Uterus (tissue), 2 donors: Measurements from ENCODE around the gene RPF1.

Experiments
- POLR2A ChIP-seq, 2 donors: fragments of 450-650 bp; IDR thresholded peaks; one replicate each; pipeline ENCODE4 v1.6.1; 2016; ENCODE audit warnings: antibody characterized with exemption in 2 of 2, mild to moderate bottlenecking in 1 of 2, moderate library complexity in 1 of 2
- TF ChIP-seq, protein P1 (sequence below), 4 experiments: fragments of 200-600 bp in 2 of 4; fragments of 450-650 bp in 2 of 4; sonication (generic) in 2 of 4; IDR thresholded peaks; one replicate each; pipeline ENCODE4 v1.5.1; 2016 to 2019; ENCODE audit warnings: antibody characterized with exemption in 4 of 4, mild to moderate bottlenecking in 2 of 4, moderate library complexity in 1 of 4

DNA sequence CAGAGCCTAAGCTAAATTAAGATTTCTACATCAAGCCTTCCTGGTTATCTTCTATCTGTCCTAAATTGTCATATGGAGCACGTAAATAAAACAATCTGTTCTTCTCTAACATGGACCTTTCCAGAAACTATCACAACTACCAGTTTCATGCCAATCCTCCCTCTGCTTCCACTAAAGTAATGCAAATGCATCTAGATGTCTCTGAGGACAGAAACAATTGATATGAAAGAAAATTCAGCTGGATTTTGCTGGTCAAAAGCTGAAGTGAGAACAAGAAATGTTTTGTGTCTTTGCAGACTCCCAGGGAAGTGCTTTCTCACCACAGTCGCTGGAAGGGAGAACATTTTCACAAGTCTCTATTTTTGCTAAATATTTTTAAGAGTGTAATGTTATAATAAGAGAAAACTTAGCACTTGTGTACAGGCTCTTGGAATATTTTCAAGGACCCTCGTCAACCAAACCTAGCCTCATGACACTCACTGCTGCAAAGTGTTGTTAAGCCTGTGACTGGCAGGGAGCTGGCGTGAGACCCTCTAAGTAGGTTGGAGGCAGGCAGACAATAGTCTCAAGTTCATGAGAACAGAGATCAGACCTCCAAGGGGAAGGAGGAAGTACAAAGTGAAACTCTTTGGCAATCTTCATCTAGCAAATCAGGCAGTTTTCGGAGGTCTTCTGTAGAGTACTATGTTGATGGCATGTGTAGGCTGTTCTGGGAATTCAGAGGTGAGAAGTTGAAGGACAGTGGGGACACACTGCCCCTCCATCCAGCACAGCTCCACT is 42.0 kb upstream of the RPF1 start:
- TF ChIP-seq, protein P1, sequence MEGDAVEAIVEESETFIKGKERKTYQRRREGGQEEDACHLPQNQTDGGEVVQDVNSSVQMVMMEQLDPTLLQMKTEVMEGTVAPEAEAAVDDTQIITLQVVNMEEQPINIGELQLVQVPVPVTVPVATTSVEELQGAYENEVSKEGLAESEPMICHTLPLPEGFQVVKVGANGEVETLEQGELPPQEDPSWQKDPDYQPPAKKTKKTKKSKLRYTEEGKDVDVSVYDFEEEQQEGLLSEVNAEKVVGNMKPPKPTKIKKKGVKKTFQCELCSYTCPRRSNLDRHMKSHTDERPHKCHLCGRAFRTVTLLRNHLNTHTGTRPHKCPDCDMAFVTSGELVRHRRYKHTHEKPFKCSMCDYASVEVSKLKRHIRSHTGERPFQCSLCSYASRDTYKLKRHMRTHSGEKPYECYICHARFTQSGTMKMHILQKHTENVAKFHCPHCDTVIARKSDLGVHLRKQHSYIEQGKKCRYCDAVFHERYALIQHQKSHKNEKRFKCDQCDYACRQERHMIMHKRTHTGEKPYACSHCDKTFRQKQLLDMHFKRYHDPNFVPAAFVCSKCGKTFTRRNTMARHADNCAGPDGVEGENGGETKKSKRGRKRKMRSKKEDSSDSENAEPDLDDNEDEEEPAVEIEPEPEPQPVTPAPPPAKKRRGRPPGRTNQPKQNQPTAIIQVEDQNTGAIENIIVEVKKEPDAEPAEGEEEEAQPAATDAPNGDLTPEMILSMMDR (IDR thresholded peaks at IDR 0.05): no peak
- TF ChIP-seq POLR2A (IDR thresholded peaks at IDR 0.05): no peak
